Medulla oblongata (tissue), 1 donor: ENCODE results near the gene IRF9.

Source experiments
- DNase-seq: peaks from one replicate; pipeline ENCODE4 v3.0.0-alpha.2; 2015; ENCODE audit errors: extremely low spot score

IRF9 gene

DNA sequence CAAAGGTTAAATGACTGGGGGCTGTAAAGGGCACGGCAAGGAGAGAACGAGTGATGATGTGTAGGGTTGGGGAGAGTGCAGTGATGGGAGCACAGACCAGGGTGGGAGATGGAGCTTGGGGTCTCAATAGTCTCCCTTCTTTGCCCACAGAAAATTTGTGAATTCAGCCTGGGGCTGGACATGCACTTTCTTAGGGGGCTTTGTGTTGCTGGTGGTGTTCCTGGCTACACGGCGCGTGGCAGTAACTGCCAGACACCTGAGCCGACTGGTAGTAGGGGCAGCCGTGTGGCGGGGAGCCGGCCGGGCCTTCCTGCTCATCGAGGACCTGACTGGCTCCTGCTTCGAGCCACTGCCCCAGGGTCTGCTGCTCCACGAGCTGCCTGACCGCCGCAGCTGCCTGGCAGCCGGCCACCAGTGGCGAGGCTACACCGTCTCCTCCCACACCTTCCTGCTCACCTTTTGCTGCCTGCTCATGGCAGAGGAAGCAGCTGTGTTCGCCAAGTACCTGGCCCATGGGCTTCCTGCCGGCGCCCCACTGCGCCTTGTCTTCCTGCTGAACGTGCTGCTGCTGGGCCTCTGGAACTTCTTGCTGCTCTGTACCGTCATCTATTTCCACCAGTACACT, 28.9 kb upstream of the IRF9 start:
- no peak for DNase-seq

GRCh38 chr14:24132976-24133375, 28.1 kb upstream of the IRF9 start:
- DNase-seq = no peak

- no peak for DNase-seq
These were observed 27.3 kb upstream of the IRF9 start for GRCh38 chr14:24133735-24134134.

DNA sequence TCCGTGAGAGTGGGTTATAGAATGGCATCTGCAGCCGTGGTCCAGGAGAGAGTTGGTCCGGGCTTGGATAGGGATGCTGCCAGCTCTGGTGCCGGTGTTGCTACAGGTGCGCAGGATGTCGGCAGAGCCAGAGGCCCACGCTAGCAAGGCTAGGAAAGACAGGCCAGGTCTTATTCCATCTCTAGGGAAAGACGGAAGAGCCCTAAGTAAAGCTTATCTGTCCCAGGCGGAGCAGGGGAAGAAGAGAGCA, 25.6 kb upstream of the IRF9 start:
- no peak for DNase-seq

- peak; percentile 95 for DNase-seq
These were observed 25.0 kb upstream of the IRF9 start, which contains the start of gene PSME1 for GRCh38 chr14:24135834-24136683. Gene PSME1 (plus strand): TSS chr14:24136194. CDS start chr14:24136263, 69 bp downstream.

GRCh38 chr14:24136684-24137528, 24.2 kb upstream of the IRF9 start:
- no peak for DNase-seq

DNA sequence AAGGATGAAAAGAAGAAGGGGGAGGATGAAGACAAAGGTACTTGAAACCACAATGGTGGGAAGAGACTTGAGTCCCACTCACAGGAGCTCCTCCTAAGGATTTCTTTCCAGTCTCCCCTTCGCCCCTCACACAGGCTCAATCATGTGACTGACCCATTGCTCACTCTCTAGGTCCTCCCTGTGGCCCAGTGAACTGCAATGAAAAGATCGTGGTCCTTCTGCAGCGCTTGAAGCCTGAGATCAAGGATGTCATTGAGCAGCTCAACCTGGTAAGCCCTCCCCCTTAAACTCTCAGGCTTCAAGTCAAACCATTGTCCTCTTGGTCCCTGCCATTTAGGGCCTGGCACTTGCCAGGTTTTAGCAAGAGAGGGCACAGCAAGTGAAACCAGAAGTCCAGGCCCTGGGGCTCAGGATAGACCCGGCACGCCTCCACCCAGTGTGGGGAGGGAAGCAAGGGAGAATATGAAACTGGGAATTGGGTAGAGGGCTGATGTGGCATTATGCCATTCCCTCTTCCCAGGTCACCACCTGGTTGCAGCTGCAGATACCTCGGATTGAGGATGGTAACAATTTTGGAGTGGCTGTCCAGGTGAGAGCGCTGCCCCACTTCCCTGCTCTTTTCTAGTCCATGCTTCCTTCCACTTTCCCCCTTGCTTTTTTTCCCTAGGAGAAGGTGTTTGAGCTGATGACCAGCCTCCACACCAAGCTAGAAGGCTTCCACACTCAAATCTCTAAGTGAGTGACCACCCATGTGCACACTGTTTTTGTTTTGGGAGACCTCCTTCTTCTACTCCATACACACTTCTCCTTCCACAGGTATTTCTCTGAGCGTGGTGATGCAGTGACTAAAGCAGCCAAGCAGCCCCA, 23.3 kb upstream of the IRF9 start:
- DNase-seq = no peak

DNA sequence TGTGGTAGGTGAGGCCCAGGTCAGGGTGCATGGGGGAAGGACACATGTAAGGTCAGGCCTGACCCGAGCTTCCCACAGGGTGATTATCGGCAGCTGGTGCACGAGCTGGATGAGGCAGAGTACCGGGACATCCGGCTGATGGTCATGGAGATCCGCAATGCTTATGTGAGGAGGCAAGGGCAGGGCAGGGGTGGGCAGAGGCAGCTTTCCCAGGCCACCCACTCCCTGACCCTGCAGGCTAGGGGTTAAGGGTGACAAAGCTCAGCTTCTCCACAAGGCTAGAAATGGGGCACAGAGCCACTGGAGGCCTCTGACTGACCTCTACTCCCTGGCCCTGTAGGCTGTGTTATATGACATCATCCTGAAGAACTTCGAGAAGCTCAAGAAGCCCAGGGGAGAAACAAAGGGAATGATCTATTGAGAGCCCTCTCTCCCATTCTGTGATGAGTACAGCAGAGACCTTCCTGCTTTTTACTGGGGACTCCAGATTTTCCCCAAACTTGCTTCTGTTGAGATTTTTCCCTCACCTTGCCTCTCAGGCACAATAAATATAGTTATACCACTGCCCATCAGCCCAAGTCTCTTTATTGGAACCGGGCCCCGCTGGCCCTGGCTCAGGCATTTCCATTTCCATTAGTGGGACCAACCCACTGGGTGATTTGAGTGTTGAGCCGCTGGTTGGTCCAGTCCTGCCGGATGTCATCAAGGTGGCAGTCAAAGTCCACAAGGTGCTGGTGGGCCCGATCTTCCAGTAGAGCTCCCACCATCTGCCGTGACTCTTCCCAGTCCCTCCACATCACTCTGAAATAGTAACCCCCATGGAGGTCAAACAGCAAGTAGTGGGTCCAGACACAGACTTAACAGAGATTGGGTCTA, 22.4 kb upstream of the IRF9 start:
- DNase-seq = no peak

DNA sequence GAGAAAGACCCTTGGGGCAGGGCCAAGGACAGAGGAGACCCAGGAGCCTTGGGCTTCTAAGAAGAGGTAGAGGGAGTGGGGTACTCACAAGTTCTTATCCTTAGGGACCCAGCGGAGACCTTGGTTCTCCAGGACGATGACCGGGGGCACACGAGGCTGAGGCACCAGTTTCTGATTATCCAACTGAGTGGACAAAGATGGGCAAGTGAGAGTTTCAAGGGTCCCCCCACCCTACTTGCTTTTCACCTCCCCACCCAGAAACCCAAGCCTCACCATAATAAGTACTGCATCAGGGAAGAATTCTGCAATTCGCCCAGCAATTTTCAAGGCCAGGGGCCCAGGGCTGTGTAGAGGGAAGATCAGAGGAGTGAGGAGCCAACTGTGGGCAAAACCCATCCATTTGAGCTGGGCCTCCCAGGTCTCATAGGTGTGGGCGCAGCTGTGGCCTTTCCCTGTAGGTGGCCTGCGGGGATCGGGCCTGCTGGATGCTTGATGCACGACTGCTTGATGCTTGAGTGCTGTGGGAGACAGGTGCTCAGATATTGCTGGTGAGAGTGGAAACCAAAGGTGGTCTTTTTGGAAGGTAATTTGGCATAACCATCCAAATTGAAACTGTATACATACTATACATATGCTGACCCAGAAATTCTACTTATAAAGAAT, 21.7 kb upstream of the IRF9 start:
- DNase-seq = no peak

- peak; percentile 100 for DNase-seq
These were observed 19.8 kb upstream of the IRF9 start, which contains the start of gene EMC9 for GRCh38 chr14:24141097-24141880. Gene EMC9 (minus strand): TSS chr14:24141591. CDS start chr14:24141304, 287 bp downstream.

DNA sequence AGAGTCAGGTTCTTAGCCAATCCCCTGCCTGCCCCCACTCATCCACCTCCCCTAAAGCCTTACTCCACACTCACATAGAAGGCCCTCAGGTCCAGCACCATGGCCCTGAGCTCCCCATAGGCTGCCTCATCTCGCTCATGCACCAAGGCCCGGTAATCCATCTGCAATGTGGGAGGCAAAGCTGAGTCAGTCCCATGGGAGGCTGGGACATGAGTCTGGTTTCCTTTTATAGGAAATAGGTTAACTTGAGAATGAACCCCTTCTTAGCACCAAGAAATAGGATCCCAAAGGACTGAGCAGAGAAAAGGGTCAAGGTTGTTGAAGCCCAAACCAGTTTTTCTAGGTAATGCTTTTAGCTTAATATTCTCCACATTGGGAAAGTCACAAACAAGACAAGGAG, 17.6 kb upstream of the IRF9 start:
- no peak for DNase-seq

- no peak for DNase-seq
These were observed 16.6 kb upstream of the IRF9 start for GRCh38 chr14:24144451-24144850.

DNA sequence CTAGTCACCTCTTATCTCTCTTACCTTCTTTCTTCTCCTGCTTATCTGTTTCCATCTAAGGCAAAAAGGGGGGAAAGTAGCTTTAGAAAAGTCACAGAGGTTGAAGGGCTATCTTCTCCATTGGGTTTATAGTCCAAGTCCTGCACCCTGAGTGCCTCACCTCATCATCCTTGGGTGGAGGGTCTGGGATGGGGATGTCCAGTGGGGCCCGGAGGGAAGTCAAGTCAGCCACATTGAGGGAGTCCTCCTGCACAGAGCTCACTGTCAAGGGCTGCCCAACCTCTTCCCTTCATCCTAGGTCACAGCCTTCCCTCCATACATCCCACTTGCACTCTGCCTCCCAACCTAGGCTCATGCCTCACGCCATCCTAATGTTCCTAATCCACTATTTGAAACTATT, 15.8 kb upstream of the IRF9 start:
- DNase-seq = no peak

DNA sequence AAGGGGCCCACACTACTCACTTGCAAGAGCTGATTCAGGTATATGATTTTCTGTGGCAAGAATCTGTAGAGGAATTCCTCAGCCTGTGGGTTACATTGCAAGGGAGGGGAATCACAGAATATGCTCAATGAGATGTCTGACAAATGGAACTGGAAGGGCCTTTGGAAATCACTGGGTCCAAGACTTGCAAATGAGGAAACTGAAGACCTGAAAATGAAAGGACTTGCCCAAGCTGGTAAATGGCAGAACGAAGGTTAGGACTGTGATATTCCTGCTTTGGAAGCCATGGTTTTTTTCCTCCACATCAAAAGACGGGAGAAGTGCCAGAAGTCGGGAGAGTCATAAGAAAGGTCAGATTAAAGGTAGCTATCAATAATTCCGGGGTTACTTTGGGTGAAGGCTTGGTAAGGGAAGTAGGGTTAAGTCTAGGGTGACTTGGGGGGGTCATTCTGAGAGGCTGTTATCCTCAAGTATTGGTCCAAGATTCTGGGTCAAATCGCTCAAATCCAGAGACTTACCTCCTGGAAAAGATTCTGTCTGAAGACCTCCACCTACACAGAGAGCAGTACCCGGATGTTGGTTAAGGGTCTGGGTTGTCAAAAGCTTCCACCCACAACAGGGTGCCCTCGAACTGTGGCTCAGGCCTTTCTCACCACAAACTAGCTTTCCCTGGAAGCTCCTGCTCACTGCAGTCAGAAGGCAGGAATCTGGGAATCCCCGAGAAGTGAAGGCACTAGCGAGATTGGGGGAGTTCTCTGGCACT, 15.2 kb upstream of the IRF9 start:
- DNase-seq = no peak

DNA sequence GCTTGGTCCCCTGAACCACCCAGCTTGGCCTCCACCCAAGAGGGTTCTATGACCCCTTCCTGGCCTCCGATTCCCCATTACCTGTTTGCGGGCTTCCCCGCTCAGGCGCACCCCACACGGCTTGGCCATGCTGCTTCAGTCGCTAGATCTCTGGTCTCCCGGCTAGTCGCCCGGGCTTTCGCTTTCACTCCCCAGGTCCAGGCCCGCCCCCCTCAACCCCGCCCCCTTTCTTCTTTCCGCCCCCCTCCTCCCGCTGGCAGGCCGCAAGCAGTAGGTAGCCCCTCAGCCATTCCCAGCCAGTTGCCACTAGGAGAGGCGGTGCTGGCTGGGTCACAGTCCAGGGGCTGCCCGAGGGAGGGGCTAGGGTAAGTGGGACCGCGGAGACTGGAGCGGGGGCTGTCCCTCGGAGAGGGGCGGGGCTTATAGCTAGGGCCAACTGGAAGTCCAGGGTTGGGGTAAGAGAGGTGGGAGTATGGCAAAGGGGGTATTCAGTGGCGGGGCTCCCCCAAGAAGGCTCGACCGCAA, 14.6 kb upstream of the IRF9 start, which contains the start of gene PSME2:
PSME2 (minus strand) TSS at position 158 of the 525 bp plus-strand sequence; CDS start at position 129, 29 bp downstream.
- peak; percentile 93 for DNase-seq

GRCh38 chr14:24146978-24147760, 13.9 kb upstream of the IRF9 start, which contains the start of gene RNF31:
Gene RNF31 (plus strand): TSS chr14:24147498. CDS start chr14:24147699, 201 bp downstream.
- peak; percentile 100 for DNase-seq
